NCI-H1694 (cell line): ENCODE data around the gene CRACR2A.

Experiments
- DNase-seq: peaks from one replicate; lab custom pipeline; 2025; lab: John Stamatoyannopoulos, UW

The CRACR2A gene

DNA sequence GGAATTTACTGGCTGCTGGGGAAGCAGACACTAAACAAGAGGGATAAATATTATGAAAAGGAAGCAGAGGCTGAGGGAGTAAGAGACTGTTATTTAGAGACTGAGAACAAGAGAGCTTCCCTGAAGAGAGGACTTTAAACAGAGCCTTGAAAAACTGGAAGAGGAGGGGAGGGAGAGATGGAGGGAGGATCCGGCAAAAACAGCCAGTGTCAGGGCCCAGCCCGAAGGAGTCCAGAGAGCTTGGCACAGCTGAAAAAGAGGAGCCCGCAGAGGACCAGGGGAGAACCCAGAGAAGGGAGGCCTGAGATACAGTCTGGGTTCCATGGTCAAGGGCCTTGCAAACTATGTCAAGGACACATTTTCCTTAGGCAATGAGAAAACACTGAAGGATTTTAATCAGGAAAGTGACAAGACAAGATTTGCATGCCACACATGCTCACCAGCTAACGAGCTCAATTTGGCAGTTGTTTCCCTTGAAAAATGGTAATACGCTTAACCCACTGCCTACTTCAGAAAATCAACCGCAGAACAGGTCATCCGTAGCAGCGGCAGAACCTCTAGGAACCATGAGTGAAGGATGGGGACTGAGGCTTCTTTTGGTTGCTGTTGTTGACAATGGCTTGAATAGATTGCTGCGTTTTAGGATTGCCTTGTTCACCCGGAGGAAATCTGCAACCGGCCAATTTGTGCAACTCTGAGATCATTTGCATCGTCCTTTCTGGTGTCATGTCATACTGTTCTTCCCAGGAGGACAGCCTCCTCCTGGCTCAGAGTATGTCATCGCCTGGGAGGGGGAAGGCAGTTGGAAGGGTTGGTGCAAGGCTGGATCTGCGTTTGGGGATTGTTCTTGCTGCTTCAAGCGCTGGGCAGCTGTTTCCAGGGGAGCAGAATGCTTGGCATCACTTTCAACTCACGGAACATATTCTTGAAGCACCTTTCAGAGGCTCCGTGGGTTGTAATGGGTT lies 153.7 kb downstream of the CRACR2A start:
- no peak for DNase-seq

DNA sequence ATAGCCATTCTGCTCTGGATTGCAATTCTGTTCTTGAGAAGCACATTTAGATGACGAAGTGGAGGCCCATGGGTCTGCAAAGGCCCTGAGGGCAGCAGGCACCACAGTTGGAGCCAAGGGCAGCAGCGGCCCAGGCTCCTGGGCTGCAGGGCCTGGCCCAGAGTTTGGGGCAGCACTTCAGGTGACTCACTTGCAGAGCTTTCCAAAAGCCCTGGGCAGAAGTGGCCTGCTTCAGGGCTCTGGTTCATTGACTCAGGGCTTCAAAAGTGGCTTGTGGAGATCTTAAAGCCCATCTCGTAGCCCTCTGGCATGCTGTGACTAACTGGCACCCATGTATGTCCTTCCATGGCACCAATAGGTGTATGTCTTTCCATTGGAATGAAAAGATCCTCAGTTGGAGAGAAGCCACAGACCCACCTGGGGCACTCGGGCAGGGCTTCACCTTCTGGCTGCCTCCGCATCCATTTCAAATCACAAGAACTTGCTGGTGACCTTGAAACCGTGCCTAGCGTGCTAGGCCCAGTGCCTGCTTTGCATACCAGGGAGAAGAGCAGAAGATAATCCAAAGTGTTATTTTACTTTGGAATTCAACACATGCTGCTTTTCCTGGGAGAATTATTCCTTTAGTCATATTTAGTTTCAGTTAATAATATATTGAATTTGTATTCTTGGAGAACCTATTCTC lies 155.2 kb downstream of the CRACR2A start:
- DNase-seq: no peak

DNA sequence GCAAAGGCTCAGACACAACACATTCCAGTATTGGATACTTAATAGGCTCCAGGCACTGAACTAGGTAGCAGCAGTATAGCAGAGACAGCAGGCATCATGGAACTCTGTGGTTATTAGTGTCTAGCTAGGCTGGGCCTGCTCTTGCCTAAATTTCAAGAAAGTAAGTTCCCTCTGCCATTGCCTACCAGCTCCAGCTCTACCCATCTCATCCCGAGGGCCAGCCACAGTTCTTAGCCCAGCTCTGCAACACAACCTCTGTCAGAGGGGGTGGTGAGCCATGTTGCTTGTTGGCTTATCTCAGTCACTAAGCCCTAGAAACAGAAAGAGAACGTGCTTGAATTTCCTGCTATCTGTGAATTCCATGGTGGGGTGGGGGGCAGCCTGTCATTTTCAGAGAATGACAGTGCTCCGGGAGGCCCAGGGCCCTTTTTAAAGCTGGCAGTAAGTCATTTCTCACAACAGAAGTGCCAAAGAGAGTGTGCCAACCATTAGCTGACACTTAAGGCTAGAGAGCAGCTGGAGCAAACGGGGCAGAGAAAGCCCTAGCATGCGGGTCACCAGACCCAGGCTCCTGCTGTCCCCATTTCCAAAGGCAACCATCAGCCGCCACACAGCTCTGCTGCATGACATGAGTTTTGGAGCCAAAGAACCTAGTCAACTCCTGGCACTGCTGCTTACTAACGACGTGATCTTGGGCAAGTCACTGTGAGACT lies 156.1 kb downstream of the CRACR2A start:
- DNase-seq: no peak

DNA sequence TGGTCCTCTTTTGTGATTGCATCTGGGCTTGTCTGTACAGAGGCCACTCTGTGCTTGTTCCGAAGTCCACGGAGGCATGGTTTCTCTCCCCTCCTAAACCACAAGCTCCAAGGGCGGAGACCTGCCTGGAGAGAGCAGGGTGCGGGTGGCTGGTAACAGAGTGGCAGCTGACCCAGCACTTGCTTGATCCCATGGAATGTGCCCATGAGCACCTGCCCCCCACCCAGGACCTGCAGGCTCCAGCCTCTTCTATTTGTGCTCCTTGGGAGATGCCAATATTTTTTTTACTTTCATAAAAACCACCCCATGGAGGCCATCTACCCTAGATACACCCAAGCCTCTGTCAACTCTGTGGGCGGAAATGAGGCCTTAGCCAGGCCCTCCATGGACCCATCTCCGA lies 157.2 kb downstream of the CRACR2A start:
- no peak for DNase-seq

DNA sequence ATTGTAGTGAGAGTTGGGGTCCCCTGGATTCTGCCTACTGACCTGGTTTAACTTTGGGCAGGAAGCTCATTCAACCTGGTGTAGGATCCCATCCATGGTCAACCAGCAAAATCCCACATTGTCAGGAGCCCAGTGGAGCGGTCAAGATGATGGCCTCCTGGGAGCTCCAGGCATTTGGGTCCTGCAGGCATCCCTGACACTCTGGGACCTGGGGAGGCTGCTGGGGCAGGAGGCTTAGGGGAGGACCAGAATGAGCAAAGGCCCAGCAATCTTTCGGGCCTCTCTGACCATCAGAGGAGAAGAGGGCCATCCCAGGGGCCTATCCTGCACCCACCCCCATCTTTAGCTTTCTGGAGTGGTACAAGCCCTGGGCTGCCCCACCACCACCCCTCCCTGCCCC lies 157.9 kb downstream of the CRACR2A start:
- no peak for DNase-seq

DNA sequence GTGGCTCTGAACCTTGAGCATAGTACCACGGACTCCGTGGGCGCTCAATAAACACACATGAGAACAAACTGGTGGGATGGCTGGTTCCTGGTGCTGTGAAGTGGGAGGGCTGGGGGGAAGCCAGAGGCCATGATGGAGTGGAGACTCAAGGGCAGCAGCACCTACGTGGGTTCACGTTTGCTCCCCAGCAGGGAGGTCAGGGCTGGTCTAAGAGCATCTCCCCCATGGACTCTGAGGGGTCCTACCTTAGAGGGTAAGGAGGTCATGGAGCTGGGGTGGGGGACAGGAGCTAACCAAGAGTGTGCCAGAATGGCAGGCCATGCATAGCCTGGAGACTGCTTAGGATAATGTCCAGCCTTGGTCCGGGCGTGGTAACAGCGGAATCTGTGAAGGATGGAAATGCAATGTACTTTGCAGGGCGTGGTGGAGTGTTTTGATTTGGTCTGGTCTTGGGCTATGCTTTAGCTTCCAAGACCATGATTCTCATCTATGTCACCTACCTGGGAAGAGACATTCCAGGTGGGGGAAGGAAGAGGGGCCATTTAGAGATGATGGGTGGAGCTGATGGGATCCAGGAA lies 158.9 kb downstream of the CRACR2A start:
- no peak for DNase-seq

DNA sequence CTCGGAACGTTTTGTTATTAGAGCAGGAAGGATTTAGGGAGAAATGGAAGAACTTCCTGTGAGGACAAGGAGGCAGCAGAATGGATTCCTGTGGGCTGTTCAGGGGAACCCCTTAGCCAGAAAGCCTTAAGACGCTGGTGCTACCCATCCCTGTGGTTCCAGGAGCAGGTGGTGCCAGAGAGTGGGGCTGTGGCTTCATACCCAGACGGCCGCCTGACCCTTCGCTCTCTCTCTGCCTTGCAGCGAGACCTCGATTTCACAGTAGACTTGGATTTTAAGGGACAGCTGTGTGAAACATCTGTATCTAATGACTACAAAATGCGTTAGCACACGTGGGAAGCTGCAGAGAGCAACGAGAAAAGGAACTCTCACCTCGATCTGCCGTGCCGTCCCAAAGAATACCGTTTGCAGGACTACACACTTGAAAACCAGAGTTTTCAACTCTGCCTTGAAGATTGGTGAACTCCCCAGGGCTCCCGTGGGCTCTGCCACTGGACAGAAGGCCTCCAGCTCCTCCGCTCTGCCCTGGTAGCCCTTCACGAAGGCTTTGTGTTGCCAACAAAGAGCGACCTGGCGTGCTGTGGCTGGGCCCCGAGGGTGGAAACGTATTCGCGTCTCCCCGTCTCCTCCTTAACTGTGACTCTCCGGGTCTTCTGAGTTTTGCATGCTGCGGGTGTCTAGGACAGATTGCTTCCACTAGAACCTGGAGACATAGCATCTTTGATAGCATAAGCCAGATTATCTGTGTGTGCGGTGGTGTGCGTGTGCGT lies 159.9 kb downstream of the CRACR2A start:
- DNase-seq: no peak

DNA sequence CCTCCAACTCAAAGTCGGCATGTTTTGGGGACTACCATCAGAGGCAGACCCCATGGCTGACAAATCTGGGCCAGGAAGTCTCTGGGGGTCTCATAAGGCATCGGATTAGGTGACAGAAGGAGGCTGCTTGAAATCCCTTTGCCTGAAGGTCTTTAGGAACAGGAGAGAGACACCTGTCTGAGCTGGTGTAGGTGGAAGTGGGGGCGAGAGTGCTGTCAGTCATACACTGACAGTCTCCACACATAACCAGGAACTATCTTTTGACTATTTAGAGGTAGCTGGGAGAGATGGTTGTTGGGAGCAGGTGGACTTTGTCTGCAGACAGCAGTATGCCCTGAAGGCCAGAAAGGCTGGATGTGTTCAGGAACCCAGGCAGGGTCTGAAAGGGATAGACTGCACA lies 163.2 kb downstream of the CRACR2A start:
- DNase-seq: no peak

DNA sequence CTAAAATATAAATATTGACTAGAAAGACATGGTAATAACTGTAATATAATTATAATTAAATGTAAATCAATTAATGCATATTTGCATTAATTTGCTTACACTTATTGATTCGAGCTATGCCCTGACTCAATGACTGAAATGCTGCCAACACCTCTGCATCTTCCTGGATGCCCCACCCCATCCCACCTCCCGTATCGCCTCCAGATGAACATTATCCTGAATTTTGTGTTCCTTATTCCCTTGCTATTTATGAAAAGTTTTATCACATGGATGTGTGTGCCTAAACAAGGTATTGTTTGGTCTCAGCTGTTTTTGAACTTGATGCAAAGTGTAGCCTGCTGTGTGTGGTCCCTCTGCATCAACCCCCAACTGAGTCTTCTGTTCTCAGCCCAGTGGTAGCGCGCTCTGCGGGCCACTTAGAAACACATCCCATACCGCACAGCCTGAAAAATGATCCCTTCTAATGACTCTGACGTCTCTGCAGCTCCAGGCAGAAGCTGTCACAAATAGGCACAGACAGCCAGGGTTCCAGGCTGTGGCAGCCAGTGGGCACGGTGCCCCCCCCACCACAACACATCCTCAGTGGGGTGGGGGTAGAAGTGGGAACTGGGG lies 165.4 kb downstream of the CRACR2A start:
- no peak for DNase-seq

DNA sequence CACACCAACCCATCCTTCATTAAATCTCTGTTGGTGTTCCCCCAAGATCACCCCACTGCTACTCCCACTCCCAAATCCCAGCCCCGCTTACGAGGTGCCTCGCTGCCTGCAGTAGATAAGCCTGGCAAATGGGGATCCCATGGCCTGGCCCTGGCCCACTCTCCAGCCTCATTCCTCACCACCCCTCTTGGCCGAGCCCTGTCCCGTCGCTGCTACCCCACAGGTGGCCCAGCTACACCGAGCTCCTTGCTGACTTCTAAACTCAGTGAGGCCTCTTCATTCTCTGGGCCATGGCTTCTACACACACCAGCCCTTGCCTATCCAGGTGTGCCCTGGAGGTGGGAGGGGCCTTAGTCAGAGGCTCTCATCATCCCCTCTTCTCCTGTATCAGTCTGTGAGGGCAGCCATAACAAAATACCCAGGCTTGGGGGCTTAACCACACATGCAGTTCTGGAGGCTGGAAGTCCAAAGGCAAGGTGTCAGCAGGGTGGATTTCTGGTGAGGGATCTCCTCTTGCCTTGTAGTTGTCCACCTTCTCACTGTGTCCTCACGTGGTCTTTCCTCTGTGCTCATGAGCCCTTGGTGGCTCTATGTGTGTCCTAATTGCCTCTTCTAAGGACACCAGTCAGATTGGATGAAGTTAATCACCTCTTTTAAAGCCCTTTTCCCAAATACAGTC lies 169.1 kb downstream of the CRACR2A start:
- DNase-seq: no peak

DNA sequence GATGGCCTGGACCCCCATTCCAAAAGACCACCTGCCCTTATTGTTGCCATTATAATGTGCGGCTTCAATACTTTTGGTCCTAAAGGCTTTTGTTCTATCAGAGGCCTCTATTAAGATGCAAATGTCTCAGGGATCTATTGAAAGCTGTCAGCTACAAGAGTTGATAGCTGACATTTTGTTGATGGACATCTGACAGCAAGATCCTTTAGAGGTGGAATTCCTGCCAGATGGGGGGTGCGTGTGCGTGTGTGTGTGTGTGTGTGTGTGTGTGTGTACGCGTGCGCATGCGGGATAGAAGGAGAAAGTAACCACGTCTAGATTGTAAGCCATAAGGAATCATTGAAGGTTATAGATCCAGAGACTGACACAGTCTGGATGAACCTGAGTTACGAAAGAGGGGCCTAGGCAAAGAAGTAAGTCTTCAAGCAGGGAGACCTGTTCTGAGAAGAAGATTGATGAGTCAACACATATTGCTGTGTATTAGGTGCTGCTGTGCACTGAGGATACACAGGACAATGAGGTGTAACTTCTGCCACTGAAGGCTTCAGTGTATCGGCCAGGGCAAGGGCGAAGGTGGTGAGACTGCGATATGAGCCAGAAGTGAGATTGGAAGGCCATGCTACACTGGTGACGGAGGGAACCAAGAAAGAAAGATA lies 172.7 kb downstream of the CRACR2A start:
- DNase-seq: no peak

DNA sequence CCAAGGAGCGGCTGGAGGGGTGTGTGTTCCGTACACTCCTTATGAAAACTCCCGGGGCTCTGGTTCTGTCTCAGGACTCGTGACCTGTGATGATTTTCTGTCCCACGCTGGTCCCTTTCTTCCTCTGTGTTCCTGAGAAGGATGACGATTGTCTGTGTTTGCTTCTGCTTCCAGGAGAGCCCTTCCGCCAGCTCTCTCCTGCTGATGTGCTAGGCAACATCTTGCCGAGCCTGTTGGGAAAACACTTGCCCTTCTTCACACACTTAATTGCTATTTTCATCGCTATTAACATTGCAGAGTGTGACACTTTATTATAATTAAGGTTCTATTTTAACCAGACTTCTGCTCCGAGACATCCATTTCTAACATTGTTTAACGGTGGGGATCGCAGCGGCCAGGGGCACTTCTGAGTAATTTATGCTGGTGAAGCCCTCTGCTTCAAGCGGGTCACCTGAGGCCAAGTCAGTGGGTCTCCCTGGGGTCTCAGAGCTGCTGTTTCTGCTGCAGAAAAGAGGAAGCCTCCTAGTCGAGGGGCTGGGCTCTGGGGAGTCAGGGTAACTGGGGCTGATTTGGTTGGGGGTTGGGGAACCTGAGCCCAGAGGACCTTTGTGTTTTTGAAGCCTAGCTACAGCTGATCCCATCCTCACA lies 173.3 kb downstream of the CRACR2A start:
- no peak for DNase-seq

DNA sequence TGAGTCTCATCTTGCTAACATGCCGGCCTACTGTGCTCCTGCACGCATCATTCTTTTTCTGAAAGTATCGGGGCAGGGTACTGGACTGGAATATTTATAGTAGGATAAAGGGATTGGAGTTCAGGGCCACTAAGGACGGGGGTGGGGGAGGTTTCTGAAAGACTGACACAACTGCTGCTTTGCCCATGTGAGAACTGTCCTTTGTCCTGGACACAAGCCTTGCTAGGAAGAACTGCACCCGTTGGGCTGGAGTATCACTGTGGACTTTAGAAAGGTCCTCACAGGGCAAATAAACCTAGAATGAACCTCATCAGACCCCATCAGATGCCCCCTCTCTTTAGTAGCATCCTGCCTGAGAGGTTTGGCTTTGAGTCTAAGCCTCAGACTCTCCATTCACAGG lies 174.4 kb downstream of the CRACR2A start:
- no peak for DNase-seq

DNA sequence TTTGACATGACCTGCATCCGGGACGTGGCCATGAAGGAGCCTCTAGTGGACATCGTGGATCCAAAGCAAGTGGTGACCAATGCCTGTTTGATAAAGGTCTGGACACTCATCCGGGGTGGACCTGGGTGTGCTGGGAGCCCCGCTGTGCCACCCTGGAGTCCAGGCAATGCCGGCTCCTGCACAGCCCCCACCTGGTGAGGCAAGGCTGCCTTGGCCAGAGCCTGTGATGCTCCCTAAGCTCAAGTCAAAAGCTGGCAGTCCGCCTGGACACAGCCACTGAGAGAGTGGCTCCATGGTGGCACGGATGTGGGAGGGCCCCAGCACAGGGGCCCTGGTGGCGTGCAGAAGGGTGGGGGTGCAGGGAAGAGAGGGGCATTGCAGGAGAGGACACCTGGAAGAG lies 176.0 kb downstream of the CRACR2A start:
- DNase-seq: no peak

DNA sequence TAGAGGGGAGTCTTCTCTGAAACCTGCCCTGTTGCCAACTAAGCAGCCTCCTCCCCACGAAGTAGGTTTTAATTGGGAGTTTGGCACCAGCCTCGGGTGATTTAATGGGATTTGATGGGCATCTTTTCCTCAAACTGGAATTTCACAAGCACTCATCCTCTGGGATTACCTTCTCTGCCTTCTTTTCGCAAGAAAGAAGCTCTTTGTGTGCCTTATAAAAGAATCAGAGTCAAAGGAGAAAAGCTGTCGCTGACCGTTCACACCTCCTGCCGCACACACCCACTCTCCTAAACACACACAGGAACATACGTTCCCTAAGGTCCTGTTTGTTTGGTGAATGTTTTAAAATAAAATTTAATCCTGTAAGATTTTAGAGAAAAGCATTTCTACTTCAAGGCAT lies 177.9 kb downstream of the CRACR2A start:
- no peak for DNase-seq

DNA sequence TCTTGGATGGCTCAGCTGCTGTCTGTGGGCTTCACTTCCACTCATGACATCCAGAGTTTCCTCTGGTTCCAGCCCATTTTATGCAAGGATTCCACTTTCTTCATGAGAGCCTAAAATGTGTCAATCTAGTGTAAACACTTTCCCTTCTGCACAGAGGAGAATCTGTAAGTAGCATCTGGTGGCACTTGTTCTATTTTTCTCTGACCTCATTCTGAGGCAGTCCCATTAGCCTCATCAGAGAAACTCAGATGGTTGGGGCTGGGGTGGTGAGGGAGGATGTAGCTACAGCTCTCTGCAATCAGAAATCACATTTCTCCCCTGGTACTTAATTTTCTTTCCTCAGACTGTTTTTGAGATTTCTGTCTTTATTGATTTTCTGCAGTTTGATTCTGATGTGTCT lies 180.3 kb downstream of the CRACR2A start:
- DNase-seq: peak; percentile 34

DNA sequence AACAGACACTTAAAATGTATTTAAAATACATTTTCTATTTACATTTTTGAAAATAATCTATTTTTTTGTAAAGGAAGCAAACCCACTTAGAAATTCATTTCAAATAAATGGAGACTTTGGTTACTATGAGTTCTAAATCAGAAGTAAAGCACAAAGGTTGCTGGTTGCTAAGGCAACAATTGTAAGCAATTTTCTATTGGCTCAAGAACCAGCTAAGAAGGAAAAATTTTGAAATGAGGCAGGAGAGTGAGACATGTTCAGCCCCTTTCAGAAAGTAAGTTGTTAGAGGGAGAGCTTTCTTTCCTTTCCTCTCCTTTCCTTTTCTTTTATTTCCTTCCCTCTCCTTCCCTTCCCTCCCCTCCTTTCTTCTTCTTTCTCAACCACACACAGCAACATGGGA lies 181.2 kb downstream of the CRACR2A start:
- no peak for DNase-seq

DNA sequence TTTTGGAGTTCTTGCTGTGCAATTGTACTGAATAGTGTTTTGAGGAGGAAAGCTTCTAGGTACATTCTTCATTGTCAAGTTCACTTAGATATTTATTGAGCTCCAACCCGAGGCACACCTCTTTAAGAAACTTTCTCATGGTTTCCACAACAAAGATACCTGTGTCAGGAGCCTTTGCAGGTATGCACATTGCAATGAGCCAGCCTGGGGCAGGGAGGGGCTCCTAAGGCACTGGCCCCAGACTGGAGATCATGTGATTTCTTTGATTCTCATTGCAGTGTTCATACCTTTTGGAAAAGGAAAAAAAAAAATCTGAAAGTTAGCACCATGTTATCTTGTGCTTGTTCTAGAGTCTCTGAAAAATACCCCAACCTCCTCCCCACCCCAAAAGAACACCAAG lies 181.6 kb downstream of the CRACR2A start:
- DNase-seq: no peak

DNA sequence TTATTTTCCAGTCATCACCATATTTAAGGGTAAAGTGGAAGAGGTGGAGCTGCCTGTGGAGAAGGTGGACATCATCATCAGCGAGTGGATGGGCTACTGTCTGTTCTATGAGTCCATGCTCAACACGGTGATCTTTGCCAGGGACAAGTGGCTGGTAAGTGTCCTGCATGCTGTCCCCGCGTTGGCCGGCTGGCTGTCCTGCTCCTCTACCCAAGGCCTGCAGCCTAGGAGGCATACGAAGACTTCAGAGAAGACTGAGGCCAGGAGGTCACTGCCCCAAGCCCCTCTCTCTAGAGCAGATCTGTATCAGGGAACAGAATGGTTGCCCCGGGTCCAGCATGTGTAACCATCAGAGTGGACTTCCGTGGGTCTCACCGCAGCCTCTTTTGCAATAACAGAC lies 184.2 kb downstream of the CRACR2A start:
- DNase-seq: no peak

DNA sequence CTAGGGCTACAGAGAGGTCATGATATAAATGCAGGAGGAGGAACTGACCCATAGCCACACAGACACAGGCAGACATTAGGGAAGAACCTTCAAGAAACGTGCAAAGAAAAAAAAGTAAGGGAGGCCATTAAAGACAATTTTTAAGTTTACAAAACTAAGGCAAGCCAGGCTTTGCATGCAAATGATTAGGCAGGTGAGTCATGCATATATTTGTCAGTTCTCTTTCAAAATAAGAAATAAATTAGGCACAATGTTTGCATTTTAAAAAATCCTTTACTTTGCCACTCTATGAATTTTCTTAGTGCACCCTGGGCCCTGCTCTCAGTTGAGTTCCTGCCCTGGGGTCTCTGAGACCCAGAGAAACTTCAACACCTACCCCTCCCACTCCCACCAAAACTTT lies 186.9 kb downstream of the CRACR2A start:
- no peak for DNase-seq
